Hepatocyte (in vitro differentiated cells): ENCODE data around the gene NAT14.

Experiments used
- EZH2 ChIP-seq: fragments of 200-600 bp; sonication (generic); IDR thresholded peaks from 2 replicates; pipeline ENCODE4 v1.6.1; 2016; ENCODE audit warnings: antibody characterized with exemption, mild to moderate bottlenecking, borderline replicate concordance
- EZH2phosphoT487 ChIP-seq: fragments of 200-600 bp; sonication (generic); IDR thresholded peaks from one replicate; pipeline ENCODE4 v1.6.1; 2018; ENCODE audit warnings: antibody characterized with exemption, mild to moderate bottlenecking, low read depth, moderate library complexity; ENCODE audit not compliant: unreplicated experiment, severe bottlenecking
- TF ChIP-seq, protein P1 (sequence below): fragments of 200-600 bp; sonication (generic); IDR thresholded peaks from 2 replicates; pipeline ENCODE4 v1.5.1; 2016; ENCODE audit warnings: antibody characterized with exemption, mild to moderate bottlenecking; ENCODE audit not compliant: poor library complexity

GRCh38 chr19:55508120-55508519, 23.1 kb downstream of the NAT14 start:
- TF ChIP-seq, protein P1, sequence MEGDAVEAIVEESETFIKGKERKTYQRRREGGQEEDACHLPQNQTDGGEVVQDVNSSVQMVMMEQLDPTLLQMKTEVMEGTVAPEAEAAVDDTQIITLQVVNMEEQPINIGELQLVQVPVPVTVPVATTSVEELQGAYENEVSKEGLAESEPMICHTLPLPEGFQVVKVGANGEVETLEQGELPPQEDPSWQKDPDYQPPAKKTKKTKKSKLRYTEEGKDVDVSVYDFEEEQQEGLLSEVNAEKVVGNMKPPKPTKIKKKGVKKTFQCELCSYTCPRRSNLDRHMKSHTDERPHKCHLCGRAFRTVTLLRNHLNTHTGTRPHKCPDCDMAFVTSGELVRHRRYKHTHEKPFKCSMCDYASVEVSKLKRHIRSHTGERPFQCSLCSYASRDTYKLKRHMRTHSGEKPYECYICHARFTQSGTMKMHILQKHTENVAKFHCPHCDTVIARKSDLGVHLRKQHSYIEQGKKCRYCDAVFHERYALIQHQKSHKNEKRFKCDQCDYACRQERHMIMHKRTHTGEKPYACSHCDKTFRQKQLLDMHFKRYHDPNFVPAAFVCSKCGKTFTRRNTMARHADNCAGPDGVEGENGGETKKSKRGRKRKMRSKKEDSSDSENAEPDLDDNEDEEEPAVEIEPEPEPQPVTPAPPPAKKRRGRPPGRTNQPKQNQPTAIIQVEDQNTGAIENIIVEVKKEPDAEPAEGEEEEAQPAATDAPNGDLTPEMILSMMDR = no peak
- TF ChIP-seq EZH2phosphoT487 (no peak), EZH2 (no peak)
